ENCODE data around the gene NRAP. TPM values are rescaled to one million over a fixed set of nuclear protein-coding genes. Genes with fewer than 3 reads are reported as not detected.

The NRAP gene
- polyA plus RNA-seq, 3 donors from 2014 or later = not detected

- H3K9me3 Mint-ChIP-seq = no peaks in the 10 kb centered on the region
- no peak for DNase-seq
- H3K36me3 Mint-ChIP-seq = no peaks in the 10 kb centered on the region
- H3K27ac Mint-ChIP-seq = no peak overlapping the region
- no peaks in the 10 kb centered on the region for H3K4me1 Mint-ChIP-seq
- peaks cover 0 to 17% (median 0%) of the 10 kb centered on the region in 3 donors for H3K27me3 Mint-ChIP-seq (ENCODE audit: low read depth in 3 of 3)
- no peak overlapping the region for H3K4me3 Mint-ChIP-seq
Measured at GRCh38 chr10:113643183-113643582, 20.7 kb downstream of the NRAP start.

GRCh38 chr10:113641702-113642101 lies 22.1 kb downstream of the NRAP start:
- no peaks in the 10 kb centered on the region for H3K9me3 Mint-ChIP-seq
- peaks cover 0 to 23% (median 2%) of the 10 kb centered on the region in 3 donors for H3K27me3 Mint-ChIP-seq (ENCODE audit: low read depth in 3 of 3)

GRCh38 chr10:113639966-113640365 lies 23.9 kb downstream of the NRAP start:
- Mint-ChIP-seq H3K27me3 (ENCODE audit: low read depth in 3 of 3) (peaks cover 0 to 20% (median 2%) of the 10 kb centered on the region in 3 donors), H3K27ac (no peak overlapping the region), H3K4me1 (no peaks in the 10 kb centered on the region), H3K9me3 (peaks cover 0 to under 1% (median 0%) of the 10 kb centered on the region in 6 donors), H3K36me3 (no peaks in the 10 kb centered on the region), H3K4me3 (no peak overlapping the region)
- DNase-seq = no peak

More at GRCh38 chr10:113641702-113642101, 22.1 kb downstream of the NRAP start:
- Mint-ChIP-seq H3K36me3 (no peaks in the 10 kb centered on the region), H3K4me3 (no peak overlapping the region), H3K27ac (no peak overlapping the region), H3K4me1 (no peaks in the 10 kb centered on the region)
- no peak for DNase-seq

GRCh38 chr10:113631684-113632367 lies 32.0 kb downstream of the NRAP start:
- H3K9me3 Mint-ChIP-seq = peaks cover 0 to 1% (median 0%) of the 10 kb centered on the region in 6 donors
- H3K27ac Mint-ChIP-seq = no peak overlapping the region
- H3K4me3 Mint-ChIP-seq = no peak overlapping the region
- H3K4me1 Mint-ChIP-seq = no peaks in the 10 kb centered on the region
- DNase-seq = no peak
- H3K27me3 Mint-ChIP-seq (ENCODE audit: low read depth in 3 of 3) = peaks cover 1 to 10% (median 2%) of the 10 kb centered on the region in 3 donors
- no peaks in the 10 kb centered on the region for H3K36me3 Mint-ChIP-seq

- Mint-ChIP-seq H3K4me1 (no peaks in the 10 kb centered on the region), H3K27ac (no peak overlapping the region), H3K9me3 (peaks cover 0 to 1% (median 0%) of the 10 kb centered on the region in 6 donors), H3K36me3 (no peaks in the 10 kb centered on the region), H3K27me3 (ENCODE audit: low read depth in 3 of 3) (peaks cover 1 to 9% (median 2%) of the 10 kb centered on the region in 3 donors), H3K4me3 (no peak overlapping the region)
- no peak for DNase-seq
Measured at GRCh38 chr10:113630929-113631533, 32.8 kb downstream of the NRAP start.

GRCh38 chr10:113628607-113629153 lies 35.2 kb downstream of the NRAP start:
- Mint-ChIP-seq H3K9me3 (no peaks in the 10 kb centered on the region), H3K27me3 (ENCODE audit: low read depth in 3 of 3) (peaks cover 1 to 7% (median 4%) of the 10 kb centered on the region in 3 donors), H3K27ac (no peak overlapping the region), H3K36me3 (no peaks in the 10 kb centered on the region), H3K4me1 (no peaks in the 10 kb centered on the region), H3K4me3 (no peak overlapping the region)
- DNase-seq = no peak

GRCh38 chr10:113627836-113628235 lies 36.0 kb downstream of the NRAP start:
- Mint-ChIP-seq H3K4me1 (no peaks in the 10 kb centered on the region), H3K27ac (no peak overlapping the region), H3K36me3 (no peaks in the 10 kb centered on the region), H3K4me3 (no peak overlapping the region), H3K9me3 (no peaks in the 10 kb centered on the region), H3K27me3 (ENCODE audit: low read depth in 3 of 3) (peaks cover 1 to 7% (median 4%) of the 10 kb centered on the region in 3 donors)
- no peak for DNase-seq

GRCh38 chr10:113626809-113627355 lies 37.0 kb downstream of the NRAP start:
- Mint-ChIP-seq H3K27ac (no peak overlapping the region), H3K36me3 (no peaks in the 10 kb centered on the region), H3K9me3 (no peaks in the 10 kb centered on the region), H3K4me1 (no peaks in the 10 kb centered on the region), H3K27me3 (ENCODE audit: low read depth in 3 of 3) (peaks cover 1 to 7% (median 4%) of the 10 kb centered on the region in 3 donors), H3K4me3 (no peak overlapping the region)
- no peak for DNase-seq

- no peak for DNase-seq
- H3K4me3 Mint-ChIP-seq = no peak overlapping the region
- peaks cover 1 to 7% (median 4%) of the 10 kb centered on the region in 3 donors for H3K27me3 Mint-ChIP-seq (ENCODE audit: low read depth in 3 of 3)
- H3K9me3 Mint-ChIP-seq = no peaks in the 10 kb centered on the region
- no peaks in the 10 kb centered on the region for H3K4me1 Mint-ChIP-seq
- H3K27ac Mint-ChIP-seq = no peak overlapping the region
- no peaks in the 10 kb centered on the region for H3K36me3 Mint-ChIP-seq
Measured at GRCh38 chr10:113625461-113626186, 38.2 kb downstream of the NRAP start.

- H3K36me3 Mint-ChIP-seq = no peaks in the 10 kb centered on the region
- no peaks in the 10 kb centered on the region for H3K9me3 Mint-ChIP-seq
- H3K27ac Mint-ChIP-seq = no peak overlapping the region
- no peaks in the 10 kb centered on the region for H3K4me1 Mint-ChIP-seq
- no peak overlapping the region for H3K4me3 Mint-ChIP-seq
- H3K27me3 Mint-ChIP-seq (ENCODE audit: low read depth in 3 of 3) = peaks cover 0 to 7% (median 6%) of the 10 kb centered on the region in 3 donors
- no peak for DNase-seq
Measured at GRCh38 chr10:113622831-113623230, 41.0 kb downstream of the NRAP start.

- Mint-ChIP-seq H3K36me3 (no peaks in the 10 kb centered on the region), H3K9me3 (no peaks in the 10 kb centered on the region), H3K27ac (no peak overlapping the region), H3K27me3 (ENCODE audit: low read depth in 3 of 3) (peaks cover 0 to 8% (median 4%) of the 10 kb centered on the region in 3 donors), H3K4me1 (no peaks in the 10 kb centered on the region), H3K4me3 (no peak overlapping the region)
- no peak for DNase-seq
Measured at GRCh38 chr10:113621799-113622198, 42.0 kb downstream of the NRAP start.

- no peaks in the 10 kb centered on the region for H3K4me1 Mint-ChIP-seq
- H3K36me3 Mint-ChIP-seq = no peaks in the 10 kb centered on the region
- H3K27me3 Mint-ChIP-seq (ENCODE audit: low read depth in 3 of 3) = peaks cover 0 to 11% (median 3%) of the 10 kb centered on the region in 3 donors
- DNase-seq = no peak
- H3K9me3 Mint-ChIP-seq = no peaks in the 10 kb centered on the region
- H3K4me3 Mint-ChIP-seq = no peak overlapping the region
- no peak overlapping the region for H3K27ac Mint-ChIP-seq
Measured at GRCh38 chr10:113620936-113621335, 42.9 kb downstream of the NRAP start.

- Mint-ChIP-seq H3K4me1 (no peaks in the 10 kb centered on the region), H3K36me3 (no peaks in the 10 kb centered on the region), H3K9me3 (no peaks in the 10 kb centered on the region), H3K27me3 (ENCODE audit: low read depth in 3 of 3) (peaks cover 1 to 11% (median 2%) of the 10 kb centered on the region in 3 donors), H3K27ac (no peak overlapping the region), H3K4me3 (no peak overlapping the region)
- no peak for DNase-seq
Measured at GRCh38 chr10:113620511-113620910, 43.3 kb downstream of the NRAP start.

- Mint-ChIP-seq H3K4me3 (no peak overlapping the region), H3K27me3 (ENCODE audit: low read depth in 3 of 3) (peaks cover 2 to 13% (median 7%) of the 10 kb centered on the region in 3 donors), H3K9me3 (no peaks in the 10 kb centered on the region), H3K27ac (no peak overlapping the region), H3K4me1 (no peaks in the 10 kb centered on the region), H3K36me3 (no peaks in the 10 kb centered on the region)
- no peak for DNase-seq
Measured at GRCh38 chr10:113619401-113619800, 44.4 kb downstream of the NRAP start.
